Muscle of leg (tissue), 11 donors: ENCODE results near the gene CYB5R4. TPM values are rescaled to one million over a fixed set of nuclear protein-coding genes. Genes with fewer than 3 reads are reported as not detected.
A peak's percentile ranks its signal among the peaks of the same experiment; 100 is the strongest.
"Not testable (repeated sequence)": the region's sequence is repeated elsewhere in the genome, so short reads cannot be mapped to it uniquely, and the experiment has no call there.

Experiments used
- DNase-seq: peaks from one replicate; pipeline ENCODE4 v3.0.0; 2013
- H3K27ac ChIP-seq: one replicate; pipeline ENCODE4 v1.5.1; 2013; ENCODE audit warnings: mild to moderate bottlenecking, low read length, control low read depth
- H3K27me3 ChIP-seq: one replicate; pipeline ENCODE4 v1.6.1; 2013; ENCODE audit warnings: low read length; ENCODE audit not compliant: control insufficient read depth, insufficient read depth
- H3K36me3 ChIP-seq: one replicate; pipeline ENCODE4 v1.6.1; 2013; ENCODE audit warnings: low read length; ENCODE audit not compliant: control insufficient read depth, insufficient read depth
- H3K4me1 ChIP-seq: one replicate; pipeline ENCODE4 v1.6.1; 2013; ENCODE audit warnings: low read length; ENCODE audit not compliant: control insufficient read depth, insufficient read depth
- H3K4me3 ChIP-seq: one replicate; pipeline ENCODE4 v1.5.1; 2013; ENCODE audit warnings: low read length, control low read depth
- H3K9me3 ChIP-seq: replicated peaks from 2 replicates; pipeline ENCODE4 v1.6.1; 2013; ENCODE audit warnings: low read depth, low read length; ENCODE audit not compliant: control insufficient read depth
- WGBS: methylation state at CpG from one replicate; pipeline ENCODE4 v1.1.5; 2013; ENCODE audit warnings: missing lambda C conversion rate; ENCODE audit not compliant: insufficient coverage; 5-methylcytosine and 5-hydroxymethylcytosine counted together
- polyA plus RNA-seq, 8 donors: library from polyadenylated mRNA; unstranded; fragments of 120-200 nt; gene quantifications; one replicate each; pipeline versions ENCODE4 v1.2.1 to v1.2.3, GENCODE V29; 2013; ENCODE audit warnings: inconsistent platforms in 1 of 8, low replicate concordance in 1 of 8; ENCODE audit not compliant: insufficient read length in 8 of 8, insufficient read depth in 1 of 8
- total RNA-seq: library from RNA; stranded (reverse); fragments of 120-200 nt; gene quantifications from one replicate; pipeline ENCODE4 v1.2.4, GENCODE V29; 2013

Gene CYB5R4
- total and polyA plus RNA-seq, 9 donors, result 8.7 to 11.4 (median 10.1) TPM

DNA sequence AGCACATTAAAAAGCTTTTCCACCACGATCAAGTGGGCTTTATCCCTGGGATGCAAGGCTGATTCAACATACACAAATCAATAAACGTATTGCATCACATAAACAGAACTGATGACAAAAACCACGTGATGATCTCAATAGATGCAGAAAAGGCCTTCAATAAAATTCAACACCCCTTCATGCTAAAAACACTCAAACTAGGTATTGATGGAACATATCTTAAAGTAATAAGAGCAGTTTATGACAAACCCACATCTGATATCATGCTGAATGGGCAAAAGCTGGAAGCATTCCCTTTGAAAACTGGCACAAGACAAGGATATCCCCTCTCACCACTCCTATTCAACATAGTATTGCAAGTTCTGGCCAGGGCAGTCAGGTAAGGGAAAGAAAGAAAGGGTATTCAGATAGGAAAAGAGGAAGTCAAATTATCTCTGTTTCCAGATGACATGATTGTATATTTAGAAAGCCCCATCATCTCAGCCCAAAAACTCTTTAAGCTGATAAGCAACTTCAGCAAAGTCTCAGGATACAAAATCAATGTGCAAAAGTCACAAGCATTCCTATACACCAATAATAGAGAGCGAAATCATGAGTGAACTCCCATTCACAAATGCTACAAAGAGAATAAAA, 86.8 kb downstream of the CYB5R4 start:
- DNase-seq, H3K27me3 ChIP-seq, H3K4me3 ChIP-seq, H3K27ac ChIP-seq, H3K9me3 ChIP-seq, H3K4me1 ChIP-seq: not testable (repeated sequence)
- H3K36me3 ChIP-seq, result peaks cover 10% of the 10 kb centered on the region
- 100% methylated on average over 3 of the region's 4 CpGs for whole genome bisulfite sequencing

DNA sequence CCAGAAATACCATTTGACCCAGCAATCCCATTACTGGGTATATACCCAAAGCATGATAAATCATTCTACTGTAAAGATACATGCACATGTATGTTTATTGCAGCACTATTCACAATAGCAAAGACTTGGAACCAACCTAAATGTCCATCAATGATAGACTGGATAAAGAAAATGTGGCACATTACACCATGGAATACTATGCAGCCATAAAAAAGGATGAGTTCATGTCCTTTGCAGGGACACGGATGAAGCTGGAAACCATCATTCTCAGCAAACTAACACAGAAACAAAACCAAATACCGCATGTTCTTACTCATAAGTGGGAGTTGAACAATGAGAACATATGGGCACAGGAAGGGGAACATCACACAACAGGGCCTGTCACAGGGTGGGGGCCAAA, 88.5 kb downstream of the CYB5R4 start:
- WGBS, result no CpG with 5 or more reads among the region's 2 CpGs
- H3K27ac ChIP-seq, DNase-seq, H3K4me3 ChIP-seq, H3K27me3 ChIP-seq, H3K4me1 ChIP-seq, H3K36me3 ChIP-seq, H3K9me3 ChIP-seq: not testable (repeated sequence)

DNA sequence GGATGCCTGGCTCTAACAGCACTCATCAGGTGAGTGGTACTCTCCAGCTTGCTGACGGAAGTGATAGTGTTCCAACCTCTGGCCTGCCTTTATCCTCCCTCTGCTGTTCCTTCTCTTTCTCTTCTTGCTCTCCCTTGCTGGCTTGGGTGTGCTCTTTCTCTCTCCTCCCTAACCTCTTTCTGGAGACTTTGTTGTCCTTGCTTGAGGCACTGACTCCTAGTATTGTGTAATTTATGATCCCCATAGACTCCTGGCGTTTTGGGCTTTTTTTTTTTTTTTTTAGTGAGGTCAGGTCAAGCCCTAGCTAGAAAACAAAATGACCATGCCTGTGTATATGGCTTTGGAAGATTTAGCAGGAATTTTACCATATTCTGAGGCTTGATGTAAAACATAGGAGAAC, 89.4 kb downstream of the CYB5R4 start:
- H3K27ac ChIP-seq, result no peak overlapping the region
- DNase-seq, result no peak
- H3K4me1 ChIP-seq, result no peaks in the 10 kb centered on the region
- H3K27me3 ChIP-seq, result no peaks in the 10 kb centered on the region
- 60% methylated on average over 1 of the region's 2 CpGs for WGBS
- no peaks in the 10 kb centered on the region for H3K36me3 ChIP-seq
- no peaks in the 10 kb centered on the region for H3K9me3 ChIP-seq
- H3K4me3 ChIP-seq, result no peak overlapping the region

DNA sequence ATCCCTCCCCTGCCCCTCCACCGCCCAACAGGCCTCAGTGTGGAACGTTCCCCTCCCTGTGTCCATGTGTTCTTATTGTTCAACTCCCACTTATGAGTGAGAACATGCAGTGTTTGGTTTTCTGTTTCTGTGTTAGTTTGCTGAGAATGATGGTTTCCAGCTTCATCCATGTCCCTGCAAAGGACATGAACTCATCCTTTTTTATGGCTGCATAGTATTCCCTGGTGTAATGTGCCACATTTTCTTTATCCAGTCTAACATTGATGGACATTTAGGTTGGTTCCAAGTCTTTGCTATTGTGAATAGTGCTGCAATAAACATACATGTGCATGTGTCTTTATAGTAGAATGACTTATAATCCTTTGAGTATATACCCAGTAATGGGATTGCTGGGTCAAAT, 91.9 kb downstream of the CYB5R4 start:
- not testable (repeated sequence) for H3K27ac ChIP-seq, DNase-seq, H3K4me1 ChIP-seq, H3K9me3 ChIP-seq, H3K4me3 ChIP-seq, H3K27me3 ChIP-seq, H3K36me3 ChIP-seq
- WGBS, result no CpG with 5 or more reads among the region's 2 CpGs

DNA sequence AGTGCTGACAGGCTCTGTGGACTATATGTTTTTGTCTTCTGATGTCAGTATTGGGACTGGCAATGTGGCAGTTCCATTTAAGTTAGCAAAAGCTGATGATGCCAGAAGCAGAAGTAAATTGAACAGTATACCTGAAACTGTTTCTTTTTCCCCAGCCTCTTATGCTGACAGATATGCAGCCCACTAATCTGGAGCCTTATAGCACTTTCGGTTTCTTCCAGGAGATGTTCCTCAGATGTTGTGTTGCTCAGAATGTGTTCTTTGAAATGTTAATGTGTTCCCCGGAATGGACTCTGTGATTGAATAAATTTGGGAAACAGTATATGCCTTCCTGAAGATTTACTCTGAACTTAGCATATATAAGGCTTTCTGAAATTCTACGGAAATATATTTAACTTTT, 93.3 kb downstream of the CYB5R4 start:
- peak; percentile 1 for DNase-seq
- no CpG with 5 or more reads among the region's 3 CpGs for WGBS
- Histone ChIP-seq H3K36me3 (peaks cover 2% of the 10 kb centered on the region), H3K4me3 (no peak overlapping the region), H3K4me1 (no peaks in the 10 kb centered on the region), H3K27me3 (no peaks in the 10 kb centered on the region), H3K9me3 (no peaks in the 10 kb centered on the region), H3K27ac (no peak overlapping the region)

DNA sequence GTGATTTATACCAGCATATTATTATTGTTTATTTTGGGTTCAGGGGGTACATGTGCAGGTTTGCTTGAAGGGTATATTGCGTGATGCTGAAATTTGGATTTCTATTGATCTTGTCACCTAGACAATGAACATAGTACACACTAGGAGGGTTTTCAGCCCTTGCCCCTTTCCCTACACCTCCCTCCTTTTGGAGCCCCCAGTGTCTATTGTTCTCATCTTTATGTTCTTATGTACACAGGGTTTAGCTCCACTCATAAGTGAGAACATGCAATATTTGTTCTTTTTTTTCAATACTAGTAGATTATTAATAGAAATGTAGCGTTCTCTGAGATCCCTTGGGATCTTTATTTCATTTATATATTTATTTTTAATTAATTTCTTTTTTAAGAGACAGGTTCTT, 94.9 kb downstream of the CYB5R4 start:
- Histone ChIP-seq H3K27me3 (no peaks in the 10 kb centered on the region), H3K4me1 (no peaks in the 10 kb centered on the region), H3K9me3 (no peaks in the 10 kb centered on the region), H3K27ac (no peak overlapping the region), H3K4me3 (no peak overlapping the region), H3K36me3 (peaks cover 2% of the 10 kb centered on the region)
- no peak for DNase-seq
- WGBS, result no CpG with 5 or more reads among the region's 2 CpGs

DNA sequence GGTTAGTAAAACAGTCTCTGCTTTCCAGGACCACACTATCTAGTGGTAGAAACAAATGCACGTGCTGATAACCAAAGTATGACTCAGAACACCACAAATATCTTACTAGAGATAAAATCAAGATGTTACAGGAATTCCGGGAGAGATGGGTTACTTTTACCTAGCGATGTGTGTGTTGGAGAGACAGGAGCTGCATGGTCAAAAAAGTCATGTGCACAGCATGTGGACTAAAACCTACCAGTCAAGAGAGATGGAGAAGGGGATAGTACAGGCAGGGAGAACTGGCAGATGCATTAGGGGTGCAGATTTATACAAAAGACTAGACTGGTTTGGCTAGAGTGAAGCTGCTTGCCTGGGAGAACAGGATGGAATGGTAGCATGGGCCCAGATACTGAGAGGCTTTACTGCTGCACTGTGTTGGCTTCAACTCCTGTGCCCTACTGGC, 98.8 kb downstream of the CYB5R4 start:
- DNase-seq, result no peak
- Histone ChIP-seq H3K4me3 (no peak overlapping the region), H3K4me1 (no peaks in the 10 kb centered on the region), H3K27ac (no peak overlapping the region), H3K27me3 (no peaks in the 10 kb centered on the region), H3K36me3 (peaks cover 2% of the 10 kb centered on the region), H3K9me3 (no peaks in the 10 kb centered on the region)
- WGBS, result 100% methylated on average over 1 of the region's 3 CpGs

DNA sequence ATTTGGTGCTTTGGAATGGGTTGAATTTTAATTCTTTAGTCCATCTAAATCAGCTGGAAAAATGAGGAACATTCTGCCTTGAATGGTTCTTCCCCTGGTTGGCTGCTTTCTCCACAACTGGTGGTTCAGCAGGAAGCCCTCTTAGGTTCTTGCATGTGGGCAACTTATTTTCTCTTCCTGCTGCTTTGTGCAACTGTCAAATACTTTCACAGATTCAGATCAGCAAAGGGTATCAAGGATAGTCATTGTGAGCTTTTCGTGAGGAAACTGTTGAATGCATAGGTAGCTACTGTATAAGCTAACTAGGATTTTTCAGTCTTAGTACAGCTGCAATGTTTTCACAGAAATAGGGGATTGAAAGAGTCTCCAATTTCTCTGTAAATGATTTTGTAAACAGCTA, 101.2 kb downstream of the CYB5R4 start:
- Histone ChIP-seq H3K27me3 (no peaks in the 10 kb centered on the region), H3K36me3 (no peaks in the 10 kb centered on the region), H3K4me3 (no peak overlapping the region), H3K27ac (no peak overlapping the region), H3K9me3 (no peaks in the 10 kb centered on the region), H3K4me1 (no peaks in the 10 kb centered on the region)
- no CpG with 5 or more reads among the region's 1 CpG for WGBS
- no peak for DNase-seq

DNA sequence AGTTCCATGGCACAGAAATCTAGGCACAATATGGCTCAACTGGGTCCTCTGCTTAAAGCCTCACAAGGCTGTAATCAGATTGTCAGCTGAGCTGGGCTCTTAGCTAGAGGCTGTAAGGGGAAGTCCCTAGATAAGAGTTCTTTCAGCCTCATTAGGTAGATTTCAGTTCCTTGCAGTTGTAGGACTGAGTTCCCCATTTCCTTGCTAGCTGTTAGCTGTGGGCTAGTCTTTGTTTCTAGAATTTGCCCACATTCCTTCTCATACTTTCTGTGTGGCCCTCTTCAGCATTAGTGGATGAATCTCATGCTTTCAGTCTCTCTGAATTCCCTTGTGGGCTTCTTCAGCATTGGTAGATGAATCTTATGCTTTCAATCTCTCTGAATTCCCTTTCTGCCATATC, 103.1 kb downstream of the CYB5R4 start:
- H3K36me3 ChIP-seq, result no peaks in the 10 kb centered on the region
- no peaks in the 10 kb centered on the region for H3K27me3 ChIP-seq
- no peaks in the 10 kb centered on the region for H3K9me3 ChIP-seq
- H3K27ac ChIP-seq, result no peak overlapping the region
- no peak for DNase-seq
- no peaks in the 10 kb centered on the region for H3K4me1 ChIP-seq
- H3K4me3 ChIP-seq, result no peak overlapping the region

DNA sequence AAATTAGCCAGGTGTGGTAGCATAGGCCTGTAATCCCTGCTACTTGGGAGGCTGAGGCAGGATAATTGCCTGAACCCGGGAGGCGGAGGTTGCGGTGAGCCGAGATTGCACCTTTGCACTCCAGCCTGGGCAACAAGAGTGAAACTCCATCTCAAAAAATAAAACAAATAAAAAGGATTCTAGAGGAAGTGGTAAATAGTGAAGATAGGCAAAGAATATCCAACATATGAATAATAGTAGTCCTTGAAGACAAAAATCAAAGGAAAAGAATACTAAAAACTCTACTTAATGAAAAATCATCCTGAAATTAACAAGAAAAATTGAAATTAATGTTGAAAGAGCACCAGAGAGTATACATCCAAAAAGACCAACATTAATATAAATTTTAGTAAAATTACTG, 107.0 kb downstream of the CYB5R4 start:
- no peaks in the 10 kb centered on the region for H3K4me1 ChIP-seq
- no peak overlapping the region for H3K27ac ChIP-seq
- H3K4me3 ChIP-seq, result no peak overlapping the region
- H3K9me3 ChIP-seq, result no peaks in the 10 kb centered on the region
- no CpG with 5 or more reads among the region's 4 CpGs for WGBS
- no peaks in the 10 kb centered on the region for H3K27me3 ChIP-seq
- no peaks in the 10 kb centered on the region for H3K36me3 ChIP-seq
- DNase-seq, result no peak

DNA sequence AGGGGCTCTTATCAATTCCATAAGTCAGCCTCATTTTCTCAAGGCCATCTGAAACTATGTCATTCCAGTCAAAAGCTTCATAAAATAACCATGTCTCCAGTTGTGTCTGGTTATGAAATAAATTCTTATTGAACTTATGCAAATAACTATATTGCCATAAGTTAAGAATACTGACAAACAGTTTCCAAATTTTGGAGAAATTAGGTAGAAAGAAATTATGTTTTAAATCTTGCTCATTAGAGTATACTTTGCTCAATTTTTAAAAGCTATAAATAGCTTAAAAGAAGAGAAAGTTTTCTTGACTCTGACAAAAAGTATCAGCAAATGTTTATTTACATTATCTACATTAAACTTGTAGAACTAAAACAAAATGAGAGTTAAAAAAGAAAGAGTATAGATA, 111.1 kb downstream of the CYB5R4 start:
- H3K27me3 ChIP-seq, result no peaks in the 10 kb centered on the region
- H3K9me3 ChIP-seq, result no peaks in the 10 kb centered on the region
- H3K27ac ChIP-seq, result no peak overlapping the region
- H3K4me3 ChIP-seq, result no peak overlapping the region
- H3K36me3 ChIP-seq, result no peaks in the 10 kb centered on the region
- no peaks in the 10 kb centered on the region for H3K4me1 ChIP-seq
- no peak for DNase-seq
